Naive thymus-derived CD4-positive, alpha-beta T cell (primary cell): ENCODE data around the gene ZNF629. TPM values are rescaled to one million over a fixed set of nuclear protein-coding genes. Genes with fewer than 3 reads are reported as not detected.

Source experiments
- ATAC-seq: fragments of 150-1000 bp; cut with Tn5 transposase; 2 replicates; pipeline ENCODE4 v1.10.0; 2021; ENCODE audit warnings: mild to moderate bottlenecking, moderate library complexity
- CTCF ChIA-PET: fragments of 350-600 bp; sonication (Branson Sonifier 250); formaldehyde crosslinking; loops from one replicate; lab custom pipeline; 2021; ENCODE audit warnings: antibody characterized with exemption; lab: Charles Lee
- POLR2A ChIA-PET: fragments of 350-600 bp; sonication (Branson Sonifier 250); formaldehyde crosslinking; loops from one replicate; lab custom pipeline; 2021; ENCODE audit warnings: antibody characterized with exemption, inconsistent platforms; lab: Charles Lee
- DNase-seq, 9 donors: peaks; one replicate each; pipeline versions ENCODE4 v3.0.0 to v3.0.0-alpha.2; 2020 to 2022; ENCODE audit warnings: mixed read lengths in 1 of 9
- H3K27ac ChIP-seq: one replicate; pipeline ENCODE4 v1.7.0; 2013; ENCODE audit warnings: mild to moderate bottlenecking, low read depth, low read length, moderate library complexity
- H3K27me3 ChIP-seq, 2 donors: one replicate each; pipeline ENCODE4 v1.7.0; 2013; ENCODE audit warnings: low read length in 2 of 2, mild to moderate bottlenecking in 2 of 2, moderate library complexity in 2 of 2; ENCODE audit not compliant: control insufficient read depth in 2 of 2, insufficient read depth in 2 of 2
- H3K36me3 ChIP-seq, 3 experiments: 1 replicate in 2 of 3; 2 replicates in 1 of 3; pipeline ENCODE4 v1.7.0; 2013; ENCODE audit warnings: low read length in 3 of 3, mild to moderate bottlenecking in 3 of 3, moderate library complexity in 1 of 3; ENCODE audit not compliant: insufficient read depth in 3 of 3, control insufficient read depth in 2 of 3
- H3K4me1 ChIP-seq, 2 donors: one replicate each; pipeline ENCODE4 v1.7.0; 2013; ENCODE audit warnings: low read length in 2 of 2, mild to moderate bottlenecking in 2 of 2, moderate library complexity in 1 of 2; ENCODE audit not compliant: control insufficient read depth in 2 of 2, insufficient read depth in 2 of 2
- H3K4me3 ChIP-seq: 2 replicates; pipeline ENCODE4 v1.7.0; 2013; ENCODE audit warnings: mild to moderate bottlenecking, low read length
- H3K9me3 ChIP-seq, 3 experiments: 1 replicate in 2 of 3; 2 replicates in 1 of 3; pipeline ENCODE4 v1.7.0; 2013; ENCODE audit warnings: low read length in 3 of 3; ENCODE audit not compliant: control insufficient read depth in 2 of 3
- H3K27ac Mint-ChIP-seq, 9 donors: one replicate each; pipeline ENCODE4 v1.8.0; 2020 to 2022; ENCODE audit warnings: mixed read lengths in 9 of 9, mild to moderate bottlenecking in 8 of 9, moderate library complexity in 5 of 9, inconsistent platforms in 2 of 9
- H3K27me3 Mint-ChIP-seq, 5 donors: one replicate each; pipeline ENCODE4 v1.8.0; 2021 to 2022; ENCODE audit warnings: mixed read lengths in 5 of 5, mild to moderate bottlenecking in 1 of 5
- H3K36me3 Mint-ChIP-seq, 5 donors: one replicate each; pipeline ENCODE4 v1.8.0; 2020 to 2022; ENCODE audit warnings: mixed read lengths in 5 of 5, mild to moderate bottlenecking in 3 of 5, inconsistent platforms in 1 of 5
- H3K4me1 Mint-ChIP-seq, 7 donors: one replicate each; pipeline ENCODE4 v1.8.0; 2020 to 2022; ENCODE audit warnings: mixed read lengths in 7 of 7, mild to moderate bottlenecking in 3 of 7, inconsistent platforms in 1 of 7
- H3K4me3 Mint-ChIP-seq, 10 donors: one replicate each; pipeline ENCODE4 v1.8.0; 2020 to 2022; ENCODE audit warnings: mild to moderate bottlenecking in 10 of 10, mixed read lengths in 10 of 10, moderate library complexity in 6 of 10, inconsistent platforms in 2 of 10
- H3K9me3 Mint-ChIP-seq, 11 donors: one replicate each; pipeline ENCODE4 v1.8.0; 2020 to 2022; ENCODE audit warnings: mixed read lengths in 11 of 11, mild to moderate bottlenecking in 4 of 11, inconsistent platforms in 1 of 11, moderate library complexity in 1 of 11
- intact Hi-C, 2 donors: fragments of 100-400 bp; cut with micrococcal nuclease; formaldehyde crosslinking; loops; one replicate each; pipeline ENCODE4 v1.15.1; 2023
- polyA plus RNA-seq, 2 donors: library from polyadenylated mRNA; unstranded; fragments of 300-500 nt; fragmentation: Illumina TruSeq; gene quantifications; one replicate each; pipeline ENCODE4 v1.2.3, GENCODE V29; 2021
- total RNA-seq, 6 experiments: library from RNA in 5 of 6; stranded (reverse) in 5 of 6; gene quantifications; 1 replicate in 5 of 6; 2 replicates in 1 of 6; pipeline ENCODE4 v1.2.3 and lab custom pipeline; 2021 to 2026

Gene ZNF629
- total and polyA plus RNA-seq, 7 experiments from 2014 or later, result 0.66 to 11.1 (median 3.1) TPM

DNA sequence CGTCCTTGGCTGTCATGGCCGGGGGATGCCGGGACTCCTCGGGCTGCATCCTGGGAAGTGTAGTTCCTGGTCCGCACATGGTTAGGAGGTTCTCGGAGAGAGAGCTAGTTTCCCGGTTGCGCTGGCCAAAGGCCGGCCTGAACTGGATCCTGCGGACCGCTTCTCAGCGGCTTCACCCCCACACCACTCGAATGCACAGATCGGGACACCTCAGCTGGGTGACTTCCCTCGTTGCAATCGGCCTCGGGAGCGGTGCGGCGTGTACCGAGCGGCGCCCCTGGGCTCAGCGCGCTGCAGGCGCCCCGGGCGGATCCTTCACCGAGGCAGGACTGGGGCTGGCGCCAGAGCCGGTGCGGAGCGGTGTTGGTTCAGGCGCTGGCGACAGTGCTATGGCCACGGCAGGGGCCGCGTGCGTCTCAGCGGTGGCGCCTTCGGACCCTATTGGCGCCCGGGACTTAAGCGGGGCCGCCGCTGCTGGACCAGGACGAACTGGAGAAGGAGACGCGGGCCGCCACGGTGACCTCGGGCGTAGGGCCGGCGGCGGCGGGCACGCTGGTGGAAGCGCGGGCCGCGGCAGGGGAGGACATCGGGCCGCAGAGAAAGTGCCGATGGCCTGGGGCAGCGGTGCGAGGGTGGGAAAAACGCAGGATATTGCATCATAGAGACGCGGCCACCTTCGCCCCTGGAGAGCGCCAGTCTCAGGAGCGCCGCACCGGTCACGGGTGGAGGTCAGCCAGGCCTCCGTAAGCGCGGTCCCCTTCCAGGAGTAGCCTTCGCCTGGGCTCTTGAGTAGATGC, 11.4 kb downstream of the ZNF629 start:
- Mint-ChIP-seq H3K4me1 (peaks cover 15 to 40% (median 25%) of the 10 kb centered on the region in 7 donors), H3K4me3 (peak overlapping the region; percentile 85 to 97 (median 90)), H3K27ac (peak overlapping the region in 7 of 9 donors; percentile 34 to 95 (median 73)), H3K9me3 (no peaks in the 10 kb centered on the region), H3K27me3 (peaks cover 0 to 5% (median 0%) of the 10 kb centered on the region in 5 donors), H3K36me3 (peaks cover 0 to 19% (median 4%) of the 10 kb centered on the region in 5 donors)
- H3K27me3 ChIP-seq, result no peaks in the 10 kb centered on the region
- CTCF ChIA-PET, result interaction anchor here (0.7 kb wide), 1 partner anchor 11 kb away, joined by 3 read pairs; no protein-coding TSS in a partner anchor
- POLR2A ChIA-PET, result interaction anchor here (0.5 to 2.6 kb wide), 10 partner anchors 8 to 676 kb away, joined by 3 to 9 read pairs (median 4); partner anchors contain the start of genes FBRS and RNF40
- H3K9me3 ChIP-seq, result no peaks in the 10 kb centered on the region
- peak overlapping the region; percentile 57 for H3K4me3 ChIP-seq
- H3K4me1 ChIP-seq, result peaks cover 0 to 4% of the 10 kb centered on the region in 2 donors
- H3K36me3 ChIP-seq, result peaks cover 0 to 40% (median 6%) of the 10 kb centered on the region in 3 experiments
- DNase-seq (peak; percentile 32 to 64 (median 51)), ATAC-seq (peak; percentile 84)
- H3K27ac ChIP-seq, result peak overlapping the region; percentile 62
- intact Hi-C loops, result loop anchor here (1.0 kb wide), 2 partner anchors 13 to 39 kb away; partner anchors contain the start of genes CFAP119 (in 2 of the 2) and RNF40 (in 2 of the 2)

DNA sequence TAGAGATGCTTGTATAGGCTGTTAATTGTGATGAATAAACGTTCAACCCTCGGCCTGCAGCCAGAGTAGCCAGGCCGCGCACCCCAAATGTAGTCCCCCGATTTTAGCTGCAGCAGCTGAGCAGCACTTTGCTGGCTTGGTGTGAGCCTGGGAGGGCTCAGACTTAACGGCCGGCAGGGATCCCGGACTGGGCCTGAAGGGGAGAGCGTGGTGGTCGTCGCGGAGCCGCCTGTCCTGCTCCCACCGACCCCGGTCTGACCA, 11.9 kb downstream of the ZNF629 start:
- Histone ChIP-seq H3K36me3 (peaks cover 0 to 45% (median 8%) of the 10 kb centered on the region in 3 experiments), H3K27me3 (no peaks in the 10 kb centered on the region), H3K4me1 (peaks cover 0 to 4% of the 10 kb centered on the region in 2 donors), H3K9me3 (no peaks in the 10 kb centered on the region), H3K4me3 (peak overlapping the region; percentile 57), H3K27ac (peak overlapping the region; percentile 62)
- H3K27ac Mint-ChIP-seq, result peak overlapping the region in 7 of 9 donors; percentile 34 to 95 (median 73)
- CTCF ChIA-PET, result no interaction called here
- H3K27me3 Mint-ChIP-seq, result peaks cover 0 to 5% (median 0%) of the 10 kb centered on the region in 5 donors
- POLR2A ChIA-PET, result interaction anchor here (0.5 to 2.6 kb wide), 9 partner anchors 9 to 676 kb away, joined by 3 to 9 read pairs (median 4); partner anchors contain the start of genes FBRS and RNF40
- no peak for ATAC-seq
- peak overlapping the region; percentile 85 to 97 (median 90) for H3K4me3 Mint-ChIP-seq
- H3K36me3 Mint-ChIP-seq, result peaks cover 0 to 19% (median 4%) of the 10 kb centered on the region in 5 donors
- no peak for DNase-seq
- H3K4me1 Mint-ChIP-seq, result peaks cover 15 to 40% (median 25%) of the 10 kb centered on the region in 7 donors
- intact Hi-C loops, result loop anchor here (1.0 kb wide), 2 partner anchors 13 to 39 kb away; partner anchors contain the start of genes CFAP119 (in 2 of the 2) and RNF40 (in 2 of the 2)
- no peaks in the 10 kb centered on the region for H3K9me3 Mint-ChIP-seq

DNA sequence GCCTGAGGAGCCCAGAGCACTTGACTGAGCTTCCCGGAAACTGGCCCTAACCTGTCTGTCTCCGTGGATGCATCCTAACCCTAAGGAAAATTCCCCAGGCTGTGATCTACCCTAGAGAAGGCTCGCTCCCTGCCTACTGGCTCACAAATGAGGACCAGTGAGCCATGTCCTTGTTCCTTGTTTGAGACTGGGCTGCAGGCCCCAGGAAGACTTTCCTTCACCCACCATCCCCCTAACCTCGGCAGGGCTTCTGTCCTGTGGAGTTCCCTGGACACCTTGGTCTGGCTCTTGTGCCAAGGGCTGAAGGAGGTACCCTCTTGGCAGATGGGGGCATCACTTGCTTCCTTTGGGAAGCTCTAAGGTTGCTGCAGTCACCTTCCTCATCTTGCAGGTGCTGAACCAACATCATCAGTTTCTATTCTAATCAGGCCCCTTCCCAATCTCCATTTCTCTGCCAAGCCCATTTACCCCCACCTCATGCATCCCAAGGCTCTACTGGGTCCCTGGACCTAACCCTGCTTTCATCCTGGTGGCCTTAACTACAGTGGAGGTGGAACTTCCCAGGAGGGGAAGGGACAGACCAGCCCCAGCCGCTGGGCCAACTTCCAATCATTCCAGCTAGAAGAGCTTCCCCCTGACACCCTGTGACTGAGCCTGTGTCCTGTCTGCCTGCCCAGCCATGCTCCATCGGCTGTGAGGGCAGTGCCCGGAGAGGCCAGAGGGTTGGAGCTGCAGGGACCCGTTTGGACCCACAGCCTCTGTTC, 12.5 kb downstream of the ZNF629 start:
- H3K4me3 ChIP-seq, result no peak overlapping the region
- intact Hi-C loops, result loop anchor here (1.0 kb wide), 2 partner anchors 12 to 40 kb away; partner anchors contain the start of genes CFAP119 (in 2 of the 2) and RNF40 (in 2 of the 2)
- H3K36me3 Mint-ChIP-seq, result peaks cover 0 to 20% (median 4%) of the 10 kb centered on the region in 5 donors

DNA sequence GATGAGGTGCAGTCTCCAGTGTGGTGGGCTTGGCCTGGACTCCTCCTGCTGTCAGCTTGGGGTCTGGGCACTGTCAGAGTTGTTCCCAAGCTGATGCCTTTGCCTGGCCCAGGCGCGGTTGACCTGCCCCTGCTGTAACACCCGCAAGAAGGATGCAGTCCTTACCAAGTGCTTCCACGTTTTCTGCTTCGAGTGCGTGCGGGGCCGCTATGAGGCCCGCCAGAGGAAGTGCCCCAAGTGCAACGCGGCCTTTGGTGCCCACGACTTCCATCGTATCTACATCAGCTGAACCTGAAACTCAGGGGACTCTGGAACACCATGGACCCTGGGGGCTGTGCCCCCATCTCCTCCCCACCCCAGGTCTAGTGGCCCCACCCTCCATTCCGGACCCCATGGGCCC, 13.2 kb downstream of the ZNF629 start:
- intact Hi-C loops, result no loop called here
- ATAC-seq (no peak), DNase-seq (no peak)
- peaks cover 0 to 5% (median 0%) of the 10 kb centered on the region in 5 donors for H3K27me3 Mint-ChIP-seq
- Histone ChIP-seq H3K4me1 (peaks cover 0 to 4% of the 10 kb centered on the region in 2 donors), H3K27ac (no peak overlapping the region), H3K4me3 (no peak overlapping the region), H3K9me3 (no peaks in the 10 kb centered on the region), H3K36me3 (peaks cover 0 to 57% (median 17%) of the 10 kb centered on the region in 3 experiments), H3K27me3 (no peaks in the 10 kb centered on the region)
- ChIA-PET CTCF (no interaction called here), POLR2A (interaction anchor here (1.5 to 2.6 kb wide), 2 partner anchors 26 to 32 kb away, joined by 5 to 8 read pairs; no protein-coding TSS in a partner anchor)
- H3K36me3 Mint-ChIP-seq, result peaks cover 0 to 25% (median 7%) of the 10 kb centered on the region in 5 donors
- H3K4me1 Mint-ChIP-seq, result peaks cover 15 to 43% (median 25%) of the 10 kb centered on the region in 7 donors
- H3K4me3 Mint-ChIP-seq, result no peak overlapping the region
- H3K27ac Mint-ChIP-seq, result peak overlapping the region in 2 of 9 donors; percentile 71 to 89
- H3K9me3 Mint-ChIP-seq, result no peaks in the 10 kb centered on the region

More for the DNA sequence above, 12.5 kb downstream of the ZNF629 start:
- no peak for ATAC-seq
- peak overlapping the region; percentile 85 to 97 (median 90) for H3K4me3 Mint-ChIP-seq
- peak overlapping the region; percentile 62 for H3K27ac ChIP-seq
- peaks cover 0 to 5% (median 0%) of the 10 kb centered on the region in 5 donors for H3K27me3 Mint-ChIP-seq
- no peak for DNase-seq
- POLR2A ChIA-PET, result interaction anchor here (0.5 to 2.6 kb wide), 9 partner anchors 9 to 677 kb away, joined by 3 to 9 read pairs (median 4); partner anchors contain the start of genes FBRS and RNF40
- H3K9me3 Mint-ChIP-seq, result no peaks in the 10 kb centered on the region
- H3K9me3 ChIP-seq, result no peaks in the 10 kb centered on the region
- no peaks in the 10 kb centered on the region for H3K27me3 ChIP-seq
- H3K36me3 ChIP-seq, result peaks cover 0 to 49% (median 10%) of the 10 kb centered on the region in 3 experiments
- H3K27ac Mint-ChIP-seq, result peak overlapping the region in 6 of 9 donors; percentile 32 to 95 (median 72)
- CTCF ChIA-PET, result no interaction called here
- peaks cover 0 to 4% of the 10 kb centered on the region in 2 donors for H3K4me1 ChIP-seq
- peaks cover 15 to 40% (median 25%) of the 10 kb centered on the region in 7 donors for H3K4me1 Mint-ChIP-seq

DNA sequence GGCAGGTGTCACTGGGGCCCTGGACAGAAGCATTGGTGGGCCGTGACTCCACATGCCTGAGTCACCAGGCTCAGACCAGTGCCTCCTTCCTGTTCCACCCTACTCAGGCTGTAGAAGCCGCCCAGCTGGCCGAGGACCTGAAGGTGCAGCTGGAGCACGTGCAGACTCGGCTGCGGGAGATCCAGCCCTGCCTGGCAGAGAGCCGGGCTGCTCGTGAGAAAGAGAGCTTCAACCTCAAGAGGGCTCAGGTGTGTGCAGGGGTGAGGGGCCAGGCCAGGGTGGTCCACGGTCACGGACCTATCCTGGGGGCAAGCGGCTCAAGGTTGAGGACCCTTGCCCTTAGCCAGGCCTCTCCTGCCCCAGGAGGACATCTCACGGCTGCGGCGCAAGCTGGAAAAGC, 15.3 kb downstream of the ZNF629 start:
- peaks cover 0 to 15% of the 10 kb centered on the region in 2 donors for H3K4me1 ChIP-seq
- Mint-ChIP-seq H3K4me3 (no peak overlapping the region), H3K4me1 (peaks cover 11 to 34% (median 19%) of the 10 kb centered on the region in 7 donors), H3K9me3 (no peaks in the 10 kb centered on the region), H3K27ac (peak overlapping the region in 1 of 9 donors; percentile 31), H3K36me3 (peaks cover 0 to 31% (median 12%) of the 10 kb centered on the region in 5 donors), H3K27me3 (peaks cover 0 to under 1% (median 0%) of the 10 kb centered on the region in 5 donors)
- POLR2A ChIA-PET, result interaction anchor here (1.6 kb wide), 1 partner anchor 24 kb away, joined by 5 read pairs; the partner anchor contains the start of gene PHKG2
- no peaks in the 10 kb centered on the region for H3K9me3 ChIP-seq
- peaks cover 7 to 78% (median 29%) of the 10 kb centered on the region in 3 experiments for H3K36me3 ChIP-seq
- DNase-seq, result no peak
- no peak for ATAC-seq
- intact Hi-C loops, result no loop called here
- no peaks in the 10 kb centered on the region for H3K27me3 ChIP-seq
- H3K4me3 ChIP-seq, result no peak overlapping the region
- H3K27ac ChIP-seq, result no peak overlapping the region
- CTCF ChIA-PET, result no interaction called here
